ENCODE measurements around the gene BPHL. TPM values are rescaled to one million over a fixed set of nuclear protein-coding genes. Genes with fewer than 3 reads are reported as not detected.

Gene BPHL
- polyA plus RNA-seq, 3 donors from 2014 or later, result 7.5 to 9.7 (median 9.1) TPM

Other genes with a start within 250 kb of the BPHL start
- 10 to 100 TPM; 20.7 to 50.4 (median 21.7) TPM for gene SERPINB9, start 215.4 kb upstream of the BPHL start, polyA plus RNA-seq
- gene SERPINB6, start 147.1 kb upstream of the BPHL start, polyA plus RNA-seq, result 100 to 1,000 TPM; 196 to 243 (median 199) TPM
- 10 to 100 TPM; 55.5 to 74.7 (median 67.9) TPM for gene NQO2, start 118.8 kb upstream of the BPHL start, polyA plus RNA-seq
- gene RIPK1, start 50.2 kb upstream of the BPHL start, polyA plus RNA-seq, result 10 to 100 TPM; 13.8 to 32.6 (median 23.5) TPM
- 1 to 10 TPM; 1.4 to 3.8 (median 2.9) TPM for gene TUBB2A, start 38.8 kb downstream of the BPHL start, polyA plus RNA-seq
- gene TUBB2B, start 108.9 kb downstream of the BPHL start, polyA plus RNA-seq, result under 1 TPM in 1 of 3 donors, not detected in 2; 0.11 TPM
- gene PSMG4, start 140.2 kb downstream of the BPHL start, polyA plus RNA-seq, result 10 to 100 TPM; 28.6 to 45.7 (median 29.6) TPM